Bone marrow (tissue), 2 donors: ENCODE measurements around the gene ABCC5.
"Not testable (repeated sequence)": the region's sequence is repeated elsewhere in the genome, so short reads cannot be mapped to it uniquely, and the experiment has no call there.

Experiments
- DNase-seq, 2 donors: peaks; one replicate each; lab custom pipeline; 2025; lab: John Stamatoyannopoulos, UW

Gene ABCC5

GRCh38 chr3:184016169-184016570 is 1.5 kb downstream of the ABCC5 start:
- DNase-seq, result no peak

GRCh38 chr3:184015381-184016019 is 2.2 kb downstream of the ABCC5 start:
- no peak for DNase-seq

- DNase-seq, result no peak
Observed at GRCh38 chr3:184011937-184012889, 5.5 kb downstream of the ABCC5 start.

DNA sequence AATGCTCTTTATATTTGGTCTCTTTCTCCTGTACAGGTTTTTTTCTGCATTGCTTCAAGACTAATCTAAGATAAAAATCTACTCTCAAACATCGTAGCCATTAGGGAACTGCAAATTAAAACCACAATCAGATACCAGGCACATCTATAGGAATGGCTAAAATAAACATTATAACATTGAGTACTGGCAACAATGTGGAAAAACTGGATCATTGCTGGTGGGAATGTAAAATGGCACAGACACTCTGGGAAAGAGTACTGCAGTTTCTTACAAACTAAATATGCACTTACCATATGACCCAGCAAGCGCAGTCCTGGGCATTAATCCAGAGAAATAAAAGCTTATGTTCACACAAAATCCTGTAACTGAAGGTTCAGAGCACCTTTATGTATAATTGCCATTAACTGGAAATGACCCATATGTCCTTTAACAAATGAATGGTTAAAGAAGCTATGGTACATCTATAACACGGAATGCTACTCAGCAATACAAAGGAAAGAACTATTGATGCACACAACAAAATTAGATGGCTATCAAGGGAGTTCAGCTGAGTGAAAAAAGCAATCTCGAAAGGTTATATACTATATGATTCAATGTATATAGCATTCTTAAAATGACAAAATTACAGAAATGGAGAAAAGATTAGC is 6.3 kb downstream of the ABCC5 start:
- no peak for DNase-seq

DNA sequence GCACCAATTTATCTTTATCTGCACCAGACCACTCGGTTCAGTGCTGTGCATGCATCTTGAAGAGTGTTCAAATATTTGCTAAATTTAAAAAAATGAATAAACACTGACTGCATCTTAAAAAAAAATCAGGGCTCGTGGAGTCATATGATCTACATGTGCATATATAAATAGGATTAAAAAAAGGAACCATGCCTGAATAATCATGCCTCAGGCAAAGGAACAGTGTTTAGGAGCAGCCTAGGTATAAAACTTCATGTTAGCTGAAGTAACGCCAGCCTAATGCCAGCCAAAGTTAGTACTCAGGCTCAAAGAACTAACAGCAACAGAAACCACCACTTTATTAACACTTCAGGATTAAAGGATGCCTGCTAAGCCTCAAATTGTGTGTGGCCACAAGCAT is 9.5 kb downstream of the ABCC5 start:
- no peak for DNase-seq

DNA sequence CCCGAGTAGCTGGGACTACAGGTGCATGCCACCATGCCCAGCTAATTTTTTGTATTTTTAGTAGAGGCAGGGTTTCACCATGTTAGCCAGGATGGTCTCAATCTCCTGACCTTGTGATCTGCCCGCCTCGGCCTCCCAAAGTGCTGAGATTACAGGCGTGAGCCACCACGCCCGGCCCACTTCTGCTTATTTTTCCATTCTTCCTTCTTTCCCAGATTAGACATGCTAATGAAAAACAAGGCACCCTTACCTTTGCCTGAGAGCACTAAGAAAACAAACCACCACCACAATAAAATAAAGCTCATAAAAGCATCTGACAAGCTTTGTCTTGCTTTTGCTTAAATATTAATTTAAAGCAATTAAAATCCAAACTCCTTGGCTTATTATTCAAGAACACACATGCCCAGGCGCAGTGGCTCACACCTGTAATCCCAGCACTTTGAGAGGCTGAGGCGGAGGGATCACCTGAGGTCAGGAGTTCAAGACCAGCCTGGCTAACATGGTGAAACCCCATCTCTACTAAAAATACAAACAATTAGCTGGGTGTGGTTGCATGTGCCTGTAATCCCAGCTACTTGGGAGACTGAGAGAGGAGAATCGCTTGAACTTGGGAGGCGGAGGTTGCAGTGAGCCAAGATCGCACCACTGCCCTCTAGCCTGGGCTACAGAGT is 10.4 kb downstream of the ABCC5 start:
- DNase-seq, result not testable (repeated sequence)

DNA sequence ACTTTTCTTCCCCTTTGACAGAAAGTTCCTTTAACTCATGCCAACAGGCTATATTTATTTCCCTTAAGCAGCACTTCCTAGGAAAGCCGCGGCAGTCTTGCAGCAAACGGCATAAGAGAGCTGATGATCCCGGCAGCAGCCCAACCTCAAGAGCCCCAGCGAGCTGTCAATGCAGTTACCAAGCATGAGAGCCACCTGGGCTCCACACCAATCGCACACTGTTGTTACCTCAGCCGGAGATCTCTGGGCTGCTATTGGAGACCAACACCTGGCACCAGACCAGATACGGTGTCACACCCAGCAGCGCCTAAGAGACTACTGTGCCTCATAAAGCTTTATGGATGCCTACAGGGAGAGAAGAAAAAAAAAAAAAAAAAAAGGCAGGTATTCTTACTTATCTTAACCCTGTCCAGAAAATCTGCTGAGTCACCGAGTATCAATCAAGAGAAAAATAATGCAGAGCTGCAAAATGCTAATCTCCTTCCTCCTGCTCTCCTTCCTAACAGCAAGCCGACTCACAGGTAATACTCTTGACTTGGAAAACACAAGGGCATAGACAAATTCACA is 11.7 kb downstream of the ABCC5 start:
- DNase-seq, result peak in 1 of 2 donors; percentile 2

GRCh38 chr3:184004476-184004875 is 13.2 kb downstream of the ABCC5 start:
- no peak for DNase-seq

DNA sequence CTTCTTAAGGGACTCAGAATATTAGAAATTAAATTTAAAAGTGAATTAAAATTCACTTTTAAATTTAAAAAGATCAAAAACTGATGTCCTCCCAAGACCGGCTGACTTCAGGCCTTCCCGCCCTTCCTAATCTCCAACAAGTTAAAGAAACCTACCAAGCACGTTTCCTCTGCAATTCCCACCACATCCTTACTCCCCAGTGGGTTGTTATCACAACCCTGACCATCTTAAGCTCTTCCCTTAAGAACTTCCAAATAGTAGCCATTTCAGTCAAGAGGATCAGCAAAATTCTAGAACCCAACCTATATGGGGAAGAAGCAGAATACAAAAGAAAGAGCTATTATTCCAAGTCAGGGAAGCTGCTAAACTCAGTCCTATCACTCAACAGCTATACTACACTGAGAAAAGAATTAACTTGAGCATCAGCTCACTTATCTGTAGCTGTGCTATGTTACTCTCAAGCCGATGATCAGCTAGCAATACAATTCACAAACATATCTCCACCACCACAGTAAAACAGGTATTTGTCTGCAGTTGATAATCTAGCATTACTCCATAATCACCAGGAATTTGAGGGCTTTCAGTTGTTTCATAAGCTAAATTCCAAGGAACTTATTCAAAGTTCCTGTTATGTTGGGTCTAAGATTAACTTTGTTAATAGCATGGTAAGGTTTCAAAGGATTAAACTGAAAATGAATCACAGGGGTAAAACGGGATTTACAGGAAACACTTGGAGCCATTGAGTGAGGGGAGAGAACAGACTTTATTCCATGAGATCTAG is 14.3 kb downstream of the ABCC5 start:
- no peak for DNase-seq

DNA sequence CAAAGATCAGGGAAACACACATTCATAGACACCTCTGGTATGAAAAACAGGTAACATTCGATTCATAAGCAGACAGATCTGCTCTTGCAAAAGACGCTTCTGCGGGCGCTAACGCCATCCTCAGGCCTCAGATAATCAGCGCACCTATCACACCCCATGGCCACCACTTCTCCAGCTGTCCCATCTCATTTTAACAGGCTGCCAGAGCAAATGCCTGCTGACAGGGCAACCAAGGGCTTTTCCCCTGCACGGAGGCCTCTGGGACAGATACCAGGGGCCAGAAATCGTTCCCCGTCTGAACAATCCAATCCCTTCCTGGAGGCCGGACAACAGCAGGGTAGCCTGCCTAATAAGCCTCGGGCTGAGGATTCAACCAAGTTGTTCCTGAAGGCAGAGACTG is 15.2 kb downstream of the ABCC5 start:
- DNase-seq, result no peak

DNA sequence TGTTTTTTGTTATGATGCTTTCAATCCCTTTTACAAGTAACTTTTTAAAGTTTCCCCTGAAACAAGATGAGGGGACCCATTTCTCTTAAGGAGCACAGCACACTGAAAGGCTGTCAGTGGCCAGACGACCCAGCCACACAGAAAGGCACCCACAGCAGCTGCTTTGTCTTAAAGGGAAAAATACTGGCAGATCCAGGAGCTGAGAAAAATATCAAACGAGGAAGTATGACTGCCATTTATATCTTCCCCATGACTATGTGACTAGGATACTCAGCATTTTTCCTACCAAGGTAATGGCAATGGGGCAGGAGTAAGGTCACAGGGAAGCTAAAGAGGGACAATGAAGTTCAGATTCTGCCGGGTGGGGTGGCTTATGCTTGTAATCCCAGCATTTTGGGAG is 15.9 kb downstream of the ABCC5 start:
- DNase-seq, result no peak

- no peak for DNase-seq
Observed at GRCh38 chr3:183991403-183991802, 26.3 kb downstream of the ABCC5 start.

GRCh38 chr3:183988216-183988790 is 29.4 kb downstream of the ABCC5 start:
- no peak for DNase-seq

GRCh38 chr3:183987000-183987600 is 30.6 kb downstream of the ABCC5 start:
- no peak for DNase-seq

DNA sequence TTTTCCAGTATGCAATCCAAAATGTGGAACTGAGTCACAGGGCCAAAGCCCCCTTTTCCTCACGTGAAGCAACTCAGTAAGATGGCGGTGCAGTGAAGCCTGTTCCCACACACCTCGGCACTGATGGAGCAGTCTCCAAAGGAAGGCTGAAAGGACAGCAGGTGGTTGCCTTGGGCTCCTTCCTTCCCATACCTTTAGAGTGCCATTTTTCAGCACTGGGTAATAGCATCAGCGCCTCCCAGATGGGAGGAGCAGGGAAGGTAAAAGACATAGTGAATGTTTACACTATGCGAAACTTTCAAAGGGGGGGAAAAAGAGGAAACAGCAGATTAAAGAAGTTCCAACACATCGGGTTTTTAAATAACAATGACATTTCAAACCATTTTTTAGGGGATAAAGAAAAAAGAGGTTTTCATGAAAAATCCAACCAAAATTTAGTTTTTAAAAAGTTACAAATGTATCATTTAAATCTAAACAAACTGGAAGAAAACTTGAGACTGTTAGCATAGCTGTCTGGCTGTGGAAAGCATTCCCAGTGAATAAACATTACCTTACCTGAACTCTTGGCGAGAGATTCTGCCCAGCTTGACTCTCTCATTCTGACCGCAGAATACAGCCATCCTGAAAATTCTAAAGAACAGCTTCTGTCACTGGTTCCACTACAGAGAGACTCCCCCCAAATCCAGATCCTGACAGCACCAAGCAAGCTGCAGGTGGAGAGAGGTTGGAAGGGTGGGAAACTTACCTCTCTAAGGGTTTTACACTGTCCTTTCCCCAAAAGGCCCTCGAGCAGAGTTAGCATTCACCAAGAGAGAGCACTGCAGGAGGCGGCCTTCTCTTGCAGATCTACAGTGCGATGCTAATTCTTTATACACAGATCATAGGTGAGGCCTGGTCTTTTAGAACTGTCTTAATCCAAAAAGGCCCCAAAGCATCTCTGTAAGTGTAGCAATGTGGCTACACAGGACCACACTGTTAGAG is 32.6 kb downstream of the ABCC5 start:
- no peak for DNase-seq

GRCh38 chr3:183984127-183984740 is 33.5 kb downstream of the ABCC5 start:
- DNase-seq, result no peak

DNA sequence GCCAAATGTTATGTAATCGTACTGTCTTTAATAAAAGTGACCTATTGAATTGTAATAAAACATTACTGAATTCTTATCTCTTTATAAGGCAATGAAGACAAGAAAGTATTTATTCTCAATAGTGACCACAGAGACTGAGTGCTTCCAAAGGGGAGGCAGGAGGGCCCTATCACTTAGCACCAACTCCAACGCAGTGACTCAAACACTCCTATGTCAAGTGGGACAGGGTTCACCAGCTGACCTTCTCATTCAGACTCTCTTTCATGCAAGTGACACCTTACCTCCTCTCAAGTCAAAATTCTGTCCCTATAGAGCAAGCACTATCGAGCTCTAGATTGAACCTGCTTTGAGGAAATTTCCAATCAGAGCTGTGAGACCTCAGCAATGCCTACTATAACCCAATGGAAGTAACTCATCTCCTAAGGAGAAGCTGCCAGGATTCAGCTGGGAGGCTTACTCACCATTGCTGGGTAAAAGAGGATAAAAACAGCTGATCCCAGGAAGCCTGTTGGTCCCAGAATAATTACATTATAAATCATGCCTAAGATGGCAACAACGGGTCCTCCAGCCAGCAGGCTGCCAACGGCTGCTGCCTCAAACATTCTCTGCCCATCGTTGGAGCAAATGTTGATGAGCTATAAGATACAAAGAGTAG is 35.6 kb downstream of the ABCC5 start:
- no peak for DNase-seq

- DNase-seq, result no peak
Observed at GRCh38 chr3:183980403-183980802, 37.3 kb downstream of the ABCC5 start.
